ENCODE measurements around the gene ATL2. TPM values are rescaled to one million over a fixed set of nuclear protein-coding genes. Genes with fewer than 3 reads are reported as not detected.
A peak's percentile ranks its signal among the peaks of the same experiment; 100 is the strongest.
"Not testable (repeated sequence)": the region's sequence is repeated elsewhere in the genome, so short reads cannot be mapped to it uniquely, and the experiment has no call there.

ATL2 gene
- total RNA-seq (2014; rRNA removed; shearing (Covaris generic)) = 30.8 and 62.7 TPM in 2 replicates

DNA sequence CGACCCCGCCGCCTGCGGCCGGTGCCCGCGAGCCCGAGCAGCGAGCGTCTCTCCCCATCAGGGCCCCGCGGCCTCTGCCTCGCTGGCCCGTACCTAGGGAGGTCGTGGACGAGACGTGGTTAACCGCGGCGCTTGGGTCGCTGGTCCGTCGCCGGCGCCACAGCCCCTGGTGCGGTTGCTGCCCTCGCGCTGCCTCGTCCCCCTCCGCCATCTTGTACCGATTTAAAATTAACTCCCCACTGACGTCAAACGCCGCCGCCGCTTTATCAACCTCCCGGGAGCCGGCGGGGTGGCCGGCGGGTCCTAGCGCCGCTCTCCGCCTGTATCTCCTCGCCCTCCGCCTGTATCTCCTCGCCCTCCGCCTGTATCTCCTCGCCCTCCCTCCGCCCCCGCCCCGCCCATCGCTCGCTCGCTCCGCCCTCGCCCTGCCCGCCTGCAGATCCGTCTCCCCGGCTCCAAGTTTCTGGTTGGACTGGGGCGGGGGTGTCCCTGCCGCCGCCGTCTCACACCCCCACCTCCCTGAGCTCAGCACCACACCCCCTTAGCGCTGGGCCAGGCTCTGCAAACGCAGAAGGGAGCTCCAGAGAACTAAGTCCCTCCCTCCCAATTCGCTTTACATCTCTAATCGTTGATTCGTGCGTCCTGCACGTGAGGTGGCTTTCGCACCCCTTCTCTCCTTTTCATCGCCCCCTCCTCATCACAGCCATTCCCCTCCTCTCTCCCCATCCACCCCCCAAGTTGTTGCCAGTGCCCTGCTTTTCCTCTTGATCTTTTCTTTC lies at the start of gene ATL2:
Gene ATL2, minus strand, starts transcription at position 224 of the 779 bp plus-strand sequence. Its CDS starts 13 bp downstream, at position 211.
- peak; percentile 92 for DNase-seq (ENCODE audit: low read depth)

DNA sequence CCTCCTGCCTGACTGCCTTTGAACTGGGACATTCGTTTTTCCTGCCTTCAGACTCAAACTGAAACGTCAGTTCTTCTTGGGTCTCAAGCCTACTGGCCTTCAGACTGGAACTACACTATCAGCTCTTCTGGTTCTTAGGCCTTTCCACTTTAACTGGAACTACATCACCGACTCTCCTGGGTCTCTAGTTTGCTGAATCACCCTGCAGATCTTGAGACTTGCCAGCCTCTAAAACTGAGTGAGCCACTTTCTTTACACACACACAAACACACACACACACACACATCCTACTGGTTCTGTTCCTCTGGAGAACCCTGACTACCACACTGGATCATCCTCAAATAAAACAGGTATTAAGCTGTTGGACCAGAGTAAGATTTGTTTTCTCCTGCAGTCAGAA lies 46.7 kb upstream of the ATL2 start:
- DNase-seq (ENCODE audit: low read depth) = no peak

DNA sequence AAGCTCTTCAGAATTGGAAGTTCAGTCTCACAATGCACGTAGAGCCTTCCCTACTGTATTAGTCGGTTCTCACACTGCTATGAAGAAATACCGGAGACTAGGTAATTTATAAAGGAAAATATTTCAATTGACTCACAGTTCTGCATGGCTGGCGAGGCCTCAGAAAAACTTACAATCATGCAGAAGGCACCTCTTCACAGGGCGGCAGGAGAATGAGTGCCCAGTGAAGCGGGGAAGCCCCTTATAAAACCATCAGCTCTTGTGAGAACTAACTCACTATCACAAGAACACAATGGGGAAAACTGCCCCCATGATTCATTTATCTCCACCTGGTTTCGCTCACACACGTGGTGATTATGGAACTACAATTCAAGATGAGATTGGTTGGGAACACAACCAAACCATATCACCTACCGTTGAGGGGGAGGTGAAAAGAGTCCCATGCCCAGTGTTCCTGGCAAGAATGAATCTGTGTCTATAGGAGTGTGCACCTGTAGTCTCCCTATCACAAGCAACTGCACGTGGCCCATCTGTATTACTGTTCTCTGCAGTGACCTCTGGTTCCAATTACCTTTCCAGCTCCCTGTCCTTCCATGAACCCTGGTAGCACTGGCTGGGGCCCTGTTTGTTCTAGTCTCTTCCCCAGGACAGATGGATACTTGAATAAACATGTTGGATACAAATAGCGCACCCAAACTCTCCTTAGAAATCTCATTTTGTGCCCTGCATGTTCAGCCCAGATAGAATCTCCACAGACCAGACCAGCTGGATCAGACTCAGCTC lies 44.4 kb upstream of the ATL2 start:
- no peak for DNase-seq (ENCODE audit: low read depth)

- DNase-seq (ENCODE audit: low read depth) = no peak
Observed at GRCh38 chr2:38419499-38419898, 42.4 kb upstream of the ATL2 start.

DNA sequence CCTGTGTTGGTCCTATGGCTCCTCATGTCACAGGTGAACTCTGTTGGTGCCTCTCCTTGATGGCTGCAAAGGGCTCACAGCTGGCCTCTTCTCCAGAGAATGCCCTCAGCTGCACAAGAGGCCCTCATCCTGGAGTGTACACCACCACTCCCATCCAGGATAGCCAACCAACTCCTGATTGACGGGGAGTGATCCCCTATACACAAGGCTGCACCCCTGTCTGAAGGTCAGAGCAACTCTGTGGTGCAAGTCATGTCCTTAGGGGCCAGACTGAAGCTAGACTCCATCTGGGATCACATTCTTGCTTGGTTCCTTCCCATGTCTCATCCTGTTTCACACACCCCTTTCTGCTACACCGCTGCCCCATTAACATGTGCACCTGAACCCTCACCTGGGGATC lies 41.7 kb upstream of the ATL2 start:
- DNase-seq (ENCODE audit: low read depth) = no peak

- no peak for DNase-seq (ENCODE audit: low read depth)
Observed at GRCh38 chr2:38417745-38418689, 40.9 kb upstream of the ATL2 start.

DNA sequence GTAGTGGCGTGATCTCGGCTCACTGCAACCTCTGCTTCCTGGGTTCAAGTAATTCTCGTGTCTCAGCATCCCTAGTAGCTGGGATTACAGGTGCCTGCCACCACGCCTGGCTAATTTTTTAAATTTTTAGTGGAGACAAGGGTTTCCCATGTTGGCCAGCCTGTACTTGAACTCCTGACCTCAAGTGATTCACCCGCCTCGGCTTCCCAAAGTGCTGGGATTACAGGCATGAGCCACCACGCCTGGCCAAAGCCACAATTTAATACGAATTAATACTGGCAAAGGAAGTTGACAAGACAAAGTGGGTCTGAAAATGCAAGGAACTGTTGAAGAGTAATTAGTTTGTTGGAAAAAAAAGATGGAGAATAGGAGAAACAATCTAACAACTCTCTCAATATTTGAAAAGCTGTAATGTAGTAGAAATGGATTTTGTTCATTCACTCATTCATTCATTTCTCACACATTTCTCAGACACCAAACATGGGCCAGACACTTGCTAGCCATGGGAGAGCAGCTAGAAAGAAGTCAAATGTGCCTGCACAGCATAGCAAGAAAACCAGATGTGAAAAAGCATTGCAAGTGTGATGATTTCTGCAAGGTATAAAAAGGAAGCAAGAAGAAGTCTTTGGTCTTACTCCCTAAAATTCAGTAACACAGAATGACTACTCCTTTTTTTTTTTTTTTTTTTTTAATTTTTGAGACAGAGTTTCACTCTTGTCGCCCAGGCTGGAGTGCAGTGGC lies 39.4 kb upstream of the ATL2 start:
- peak; percentile 62 for DNase-seq (ENCODE audit: low read depth)

DNA sequence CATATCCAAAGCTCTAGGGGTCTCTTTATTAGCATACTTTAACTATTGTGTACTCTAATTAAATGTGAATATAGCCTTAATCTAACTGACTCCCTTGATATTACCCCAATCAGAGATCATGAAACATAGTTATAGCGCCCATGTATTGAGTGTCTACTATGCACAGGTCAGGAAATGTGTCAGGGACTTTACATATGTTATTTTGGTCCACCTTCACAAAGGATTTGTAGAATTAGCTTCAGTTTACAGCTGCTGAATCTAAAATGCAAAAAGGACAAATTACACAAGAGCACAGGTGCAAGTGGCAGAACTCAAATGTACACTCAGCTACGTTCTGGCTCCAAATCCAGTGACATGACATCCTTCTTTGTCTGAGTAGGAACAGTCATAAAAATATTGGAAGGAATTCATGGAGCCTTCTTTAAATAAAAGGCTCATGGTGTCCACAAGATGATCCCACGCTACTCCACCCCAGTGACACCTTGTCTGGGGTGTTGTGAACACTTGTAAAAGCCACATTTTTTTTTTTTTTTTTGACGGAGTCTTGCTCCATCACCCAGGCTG lies 38.7 kb upstream of the ATL2 start:
- DNase-seq (ENCODE audit: low read depth) = no peak

DNA sequence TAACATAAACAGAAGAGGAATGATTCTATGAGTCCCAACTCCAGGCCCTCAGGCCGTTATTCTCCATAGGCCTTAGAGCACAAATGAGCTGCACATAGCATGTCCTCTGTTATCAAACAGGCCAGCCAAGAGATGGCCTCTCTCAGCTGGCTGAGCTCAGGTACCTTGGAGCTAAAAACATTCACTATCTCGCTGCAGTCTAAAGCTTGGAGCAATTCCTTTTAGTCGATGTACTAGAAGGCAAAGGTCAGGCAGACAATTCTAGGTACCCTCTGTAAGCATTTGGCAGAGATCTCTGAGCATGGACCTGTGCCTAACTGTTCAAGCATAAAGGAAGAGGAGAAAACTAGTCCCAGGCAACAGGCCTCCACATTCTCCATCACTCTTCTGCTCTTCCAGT lies 38.0 kb upstream of the ATL2 start:
- DNase-seq (ENCODE audit: low read depth) = no peak

DNA sequence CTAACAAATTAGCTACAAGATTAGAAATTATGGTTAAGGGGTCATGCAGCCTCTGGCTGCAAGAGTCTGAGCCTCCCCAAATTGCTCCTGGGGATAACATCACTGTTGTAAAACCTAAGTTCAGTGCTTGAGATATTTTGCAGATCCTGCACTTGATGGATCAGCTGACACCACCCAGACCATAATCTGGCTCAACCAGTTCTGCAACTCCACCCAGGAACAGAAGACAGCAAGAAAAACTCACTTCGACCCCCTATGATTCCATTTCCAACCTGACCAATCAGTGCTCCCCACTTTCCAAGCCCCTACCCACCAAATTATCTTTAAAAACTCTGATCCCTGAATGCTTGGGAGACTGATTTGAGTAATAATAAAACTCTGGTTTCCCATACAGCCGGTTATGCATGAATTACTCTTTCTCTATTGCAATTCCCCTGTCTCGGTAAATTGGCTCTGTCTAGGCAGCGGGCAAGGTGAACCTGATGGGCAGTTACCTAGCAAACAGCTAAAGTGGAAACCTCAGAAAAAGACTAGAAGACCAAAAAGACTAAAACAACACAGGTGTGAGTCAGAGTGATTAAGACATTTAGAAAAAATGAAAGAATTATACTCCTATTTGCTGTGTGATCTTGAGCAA lies 35.3 kb upstream of the ATL2 start:
- not testable (repeated sequence) for DNase-seq (ENCODE audit: low read depth)

- no peak for DNase-seq (ENCODE audit: low read depth)
Observed at GRCh38 chr2:38409156-38410102, 32.4 kb upstream of the ATL2 start.

DNA sequence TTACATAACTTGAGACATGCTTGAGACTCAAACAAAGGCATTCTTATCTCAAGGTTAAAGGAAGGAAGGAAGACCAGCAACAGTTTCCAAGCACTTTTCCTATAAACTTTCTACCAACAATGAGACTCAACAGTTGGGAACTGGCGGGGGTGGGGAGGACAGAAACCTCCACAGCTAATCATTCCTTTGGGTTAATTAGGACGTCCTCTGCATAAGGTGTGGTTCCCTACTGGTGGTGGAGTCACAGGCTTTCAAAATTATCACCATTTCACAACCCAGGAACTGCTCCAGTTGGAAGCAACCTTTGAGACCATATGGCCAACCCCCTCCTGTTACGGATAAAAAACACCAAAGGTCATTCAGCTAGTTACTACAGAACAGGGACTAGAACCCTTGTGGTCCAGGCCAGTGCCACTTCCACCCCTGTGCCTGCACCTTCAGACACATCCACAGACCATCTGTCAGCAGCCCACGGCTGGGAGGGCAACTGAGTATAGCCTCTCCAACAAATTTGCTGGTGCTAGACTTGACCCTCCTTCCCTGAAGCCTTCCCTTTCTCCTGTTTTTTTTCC lies 30.1 kb upstream of the ATL2 start:
- no peak for DNase-seq (ENCODE audit: low read depth)

DNA sequence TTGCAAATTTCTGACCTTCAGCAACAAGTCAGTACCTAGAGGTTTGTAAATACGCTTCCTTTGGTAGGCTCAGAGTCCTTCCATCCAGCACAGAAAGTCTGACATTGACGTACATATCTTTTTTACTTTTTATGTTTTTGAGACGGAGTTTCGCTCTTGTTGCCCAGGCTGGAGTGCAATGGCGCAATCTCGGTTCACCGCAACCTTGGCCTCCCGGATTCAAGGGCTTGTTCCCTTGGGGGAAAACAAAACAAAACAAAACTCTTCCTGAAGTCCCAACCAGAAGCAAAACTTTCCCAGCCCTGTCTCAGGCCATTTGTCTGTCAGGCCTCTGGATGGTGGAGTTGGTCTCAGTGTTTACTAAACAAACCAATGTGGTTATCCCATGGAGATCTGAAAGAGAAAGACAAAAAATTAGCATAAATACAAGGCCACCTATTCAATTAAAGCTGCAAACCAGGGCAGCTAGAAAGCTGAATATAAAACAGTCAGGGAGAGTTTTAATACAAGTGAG lies 29.6 kb upstream of the ATL2 start:
- peak; percentile 93 for DNase-seq (ENCODE audit: low read depth)

GRCh38 chr2:38405917-38406596 lies 29.0 kb upstream of the ATL2 start:
- no peak for DNase-seq (ENCODE audit: low read depth)

- DNase-seq (ENCODE audit: low read depth) = no peak
Observed at GRCh38 chr2:38400513-38400912, 23.4 kb upstream of the ATL2 start.

DNA sequence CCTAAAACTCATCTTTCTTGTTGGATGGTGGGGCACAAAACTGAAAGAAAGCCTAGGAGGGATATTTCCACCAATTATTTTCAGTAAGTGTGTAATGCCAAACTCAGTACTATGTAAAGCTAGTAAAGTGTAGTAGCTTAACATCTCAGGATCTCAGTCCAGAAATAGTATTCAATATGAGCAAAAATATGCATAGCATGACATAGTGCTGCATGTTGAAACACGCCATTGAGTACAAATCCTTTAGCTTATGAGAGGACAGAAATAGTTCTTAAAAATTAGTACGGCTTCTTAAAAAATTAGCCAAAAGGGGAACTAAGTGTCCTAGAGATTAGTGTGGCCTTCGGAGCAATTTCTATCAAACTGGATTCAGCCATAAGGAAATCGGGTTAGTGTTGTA lies 21.7 kb upstream of the ATL2 start:
- no peak for DNase-seq (ENCODE audit: low read depth)

DNA sequence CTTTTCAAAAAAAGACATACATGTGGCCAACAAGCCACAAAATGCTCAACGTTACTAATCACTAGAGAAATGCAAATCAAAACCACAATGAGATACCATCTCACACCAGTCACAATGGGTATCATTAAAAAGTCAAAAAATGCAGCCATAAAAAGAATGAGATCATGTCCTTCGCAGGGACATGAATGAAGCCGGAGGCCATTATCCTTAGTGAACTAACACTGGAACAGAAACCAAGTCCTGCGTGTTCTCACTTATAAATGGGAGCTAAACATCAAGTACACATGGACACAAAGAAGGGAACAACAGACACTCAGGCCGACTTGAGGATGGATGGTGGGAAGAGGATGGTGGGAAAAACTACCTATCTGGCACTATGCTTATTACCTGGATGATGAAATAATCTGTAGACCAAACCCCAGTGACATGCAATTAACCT lies 17.8 kb upstream of the ATL2 start:
- DNase-seq (ENCODE audit: low read depth) = peak; percentile 97

GRCh38 chr2:38394041-38394440 lies 17.0 kb upstream of the ATL2 start:
- DNase-seq (ENCODE audit: low read depth) = peak; percentile 68

Data from M059J (cell line).